ENCODE data around the gene TTLL7. TPM values are rescaled to one million over a fixed set of nuclear protein-coding genes. Genes with fewer than 3 reads are reported as not detected.

TTLL7 gene
- total RNA-seq, 2 experiments from 2014 or later, result not detected

GRCh38 chr1:83927701-83928100, 71.2 kb downstream of the TTLL7 start:
- intact Hi-C loops (cut with DNase I, micrococcal nuclease), result no loop called here
- ChIA-PET CTCF (no interaction called here), POLR2A (no interaction called here)
- Histone ChIP-seq H3K4me1 (ENCODE audit: insufficient read depth, low read length) (no peaks in the 10 kb centered on the region), H3K9me3 (ENCODE audit: control insufficient read depth in 1 of 2, insufficient read depth in 1 of 2, low read length in 2 of 2) (no peaks in the 10 kb centered on the region), H3K27me3 (ENCODE audit: control insufficient read depth in 1 of 2, insufficient read depth in 2 of 2, low read length in 2 of 2) (no peaks in the 10 kb centered on the region), H3K36me3 (ENCODE audit: insufficient read depth, low read length) (no peaks in the 10 kb centered on the region), H3K27ac (ENCODE audit: low read depth in 1 of 2, low read length in 2 of 2) (no peak overlapping the region), H3K4me3 (ENCODE audit: low read length) (no peak overlapping the region)
- Mint-ChIP-seq H3K36me3 (ENCODE audit: low read depth) (no peaks in the 10 kb centered on the region), H3K4me1 (ENCODE audit: low read depth) (no peaks in the 10 kb centered on the region), H3K27me3 (peaks cover 4% of the 10 kb centered on the region), H3K9me3 (no peaks in the 10 kb centered on the region), H3K27ac (no peak overlapping the region), H3K4me3 (no peak overlapping the region)
- no peak for DNase-seq
- ATAC-seq (ENCODE audit: poor library complexity), result no peak
- TF ChIP-seq CTCF (IDR thresholded peaks at IDR 0.05), result no peak

- intact Hi-C loops (cut with DNase I, micrococcal nuclease), result no loop called here
- TF ChIP-seq CTCF (IDR thresholded peaks at IDR 0.05), result no peak
- H3K4me1 Mint-ChIP-seq (ENCODE audit: low read depth), result no peaks in the 10 kb centered on the region
- H3K27ac Mint-ChIP-seq, result no peak overlapping the region
- Histone ChIP-seq H3K4me1 (ENCODE audit: insufficient read depth, low read length) (no peaks in the 10 kb centered on the region), H3K27ac (ENCODE audit: low read depth in 1 of 2, low read length in 2 of 2) (no peak overlapping the region), H3K9me3 (ENCODE audit: control insufficient read depth in 1 of 2, insufficient read depth in 1 of 2, low read length in 2 of 2) (no peaks in the 10 kb centered on the region), H3K27me3 (ENCODE audit: control insufficient read depth in 1 of 2, insufficient read depth in 2 of 2, low read length in 2 of 2) (no peaks in the 10 kb centered on the region), H3K4me3 (ENCODE audit: low read length) (no peak overlapping the region), H3K36me3 (ENCODE audit: insufficient read depth, low read length) (no peaks in the 10 kb centered on the region)
- CTCF ChIA-PET, result no interaction called here
- POLR2A ChIA-PET, result no interaction called here
- H3K36me3 Mint-ChIP-seq (ENCODE audit: low read depth), result no peaks in the 10 kb centered on the region
- ATAC-seq (ENCODE audit: poor library complexity), result no peak
- DNase-seq, result no peak
- H3K4me3 Mint-ChIP-seq, result no peak overlapping the region
- peaks cover 4% of the 10 kb centered on the region for H3K27me3 Mint-ChIP-seq
- no peaks in the 10 kb centered on the region for H3K9me3 Mint-ChIP-seq
Observed at GRCh38 chr1:83927061-83927460, 71.9 kb downstream of the TTLL7 start.

- Mint-ChIP-seq H3K4me1 (ENCODE audit: low read depth) (no peaks in the 10 kb centered on the region), H3K27me3 (peaks cover 6% of the 10 kb centered on the region), H3K9me3 (no peaks in the 10 kb centered on the region), H3K27ac (no peak overlapping the region), H3K4me3 (no peak overlapping the region), H3K36me3 (ENCODE audit: low read depth) (no peaks in the 10 kb centered on the region)
- H3K27me3 ChIP-seq (ENCODE audit: control insufficient read depth in 1 of 2, insufficient read depth in 2 of 2, low read length in 2 of 2), result peaks cover 0 to 4% of the 10 kb centered on the region in 2 experiments
- TF ChIP-seq CTCF (IDR thresholded peaks at IDR 0.05), result no peak
- H3K36me3 ChIP-seq (ENCODE audit: insufficient read depth, low read length), result no peaks in the 10 kb centered on the region
- intact Hi-C loops (cut with DNase I, micrococcal nuclease), result loop anchor here in 1 of 2 experiments (5.0 kb wide), 1 partner anchor 834 kb away; no protein-coding TSS in a partner anchor
- ATAC-seq (ENCODE audit: poor library complexity) (no peak), DNase-seq (no peak)
- H3K4me3 ChIP-seq (ENCODE audit: low read length), result no peak overlapping the region
- POLR2A ChIA-PET, result no interaction called here
- H3K27ac ChIP-seq (ENCODE audit: low read depth in 1 of 2, low read length in 2 of 2), result no peak overlapping the region
- H3K4me1 ChIP-seq (ENCODE audit: insufficient read depth, low read length), result no peaks in the 10 kb centered on the region
- H3K9me3 ChIP-seq (ENCODE audit: control insufficient read depth in 1 of 2, insufficient read depth in 1 of 2, low read length in 2 of 2), result no peaks in the 10 kb centered on the region
- CTCF ChIA-PET, result no interaction called here
Observed at GRCh38 chr1:83923553-83923952, 75.4 kb downstream of the TTLL7 start.

Measured in CD4-positive, alpha-beta T cell (primary cell).